HepG2 (cell line): ENCODE measurements around the gene ABHD15. TPM values are rescaled to one million over a fixed set of nuclear protein-coding genes. Genes with fewer than 3 reads are reported as not detected.

Source experiments
- ARNT2 ChIP-seq: sonication (generic); formaldehyde crosslinking; IDR thresholded peaks from 2 replicates; pipeline ENCODE4 v1.8.0; 2022; ENCODE audit warnings: mild to moderate bottlenecking, low read depth, missing genetic modification reagents, moderate library complexity
- ASH2L ChIP-seq: fragments of 300-600, 200-600 bp; sonication (generic); IDR thresholded peaks from 2 replicates; pipeline ENCODE4 v1.7.0; 2017; ENCODE audit warnings: low read depth, mild to moderate bottlenecking, moderate library complexity, mixed read lengths, low read length; ENCODE audit not compliant: insufficient read length
- CAMTA2 ChIP-seq: sonication (generic); formaldehyde crosslinking; IDR thresholded peaks from 2 replicates; pipeline ENCODE4 v1.4.0; 2020; ENCODE audit warnings: mild to moderate bottlenecking, missing genetic modification reagents, borderline replicate concordance
- GABPB1 ChIP-seq: IDR thresholded peaks from 2 replicates; pipeline ENCODE4 v1.6.1; 2016; ENCODE audit warnings: mild to moderate bottlenecking, missing genetic modification reagents, moderate library complexity, missing compliant biosample characterization
- KMT2A ChIP-seq: sonication (generic); formaldehyde crosslinking; IDR thresholded peaks from 2 replicates; pipeline ENCODE4 v1.4.0; 2020; ENCODE audit warnings: missing genetic modification reagents
- LCORL ChIP-seq, 2 experiments: fragments of 450-650 bp in 1 of 2; sonication (generic) in 1 of 2; formaldehyde crosslinking in 1 of 2; IDR thresholded peaks; 2 replicates each; pipeline versions ENCODE4 v1.5.0 to v1.6.1; 2017 to 2020; ENCODE audit warnings: antibody characterized with exemption in 1 of 2, missing genetic modification reagents in 1 of 2
- MEIS2 ChIP-seq: sonication (generic); formaldehyde crosslinking; IDR thresholded peaks from 2 replicates; pipeline ENCODE4 v1.9.0; 2021; ENCODE audit warnings: mild to moderate bottlenecking, missing genetic modification reagents
- MTERF4 ChIP-seq: sonication (generic); formaldehyde crosslinking; IDR thresholded peaks from 2 replicates; pipeline ENCODE4 v1.8.0; 2023; ENCODE audit warnings: mild to moderate bottlenecking, missing genetic modification reagents
- MYPOP ChIP-seq: sonication (generic); formaldehyde crosslinking; IDR thresholded peaks from 2 replicates; pipeline ENCODE4 v1.8.1; 2023; ENCODE audit warnings: mild to moderate bottlenecking, moderate library complexity, missing genetic modification reagents
- REST ChIP-seq, 2 experiments: IDR thresholded peaks; 2 replicates each; pipeline ENCODE4 v1.6.1; 2011 to 2012; ENCODE audit warnings: low read length in 2 of 2, borderline replicate concordance in 1 of 2, low read depth in 1 of 2, mild to moderate bottlenecking in 1 of 2, moderate library complexity in 1 of 2
- STAG1 ChIP-seq: sonication (generic); formaldehyde crosslinking; IDR thresholded peaks from 2 replicates; pipeline ENCODE4 v1.4.0; 2020; ENCODE audit warnings: missing genetic modification reagents
- TARDBP ChIP-seq: sonication (generic); formaldehyde crosslinking; IDR thresholded peaks from 2 replicates; pipeline ENCODE4 v1.8.0; 2022; ENCODE audit warnings: mild to moderate bottlenecking, missing genetic modification reagents
- TP53 ChIP-seq: sonication (generic); formaldehyde crosslinking; conservative IDR thresholded peaks from 2 replicates; pipeline ENCODE4 v1.4.0; 2020; ENCODE audit warnings: missing genetic modification reagents
- ZFX ChIP-seq: sonication (generic); formaldehyde crosslinking; IDR thresholded peaks from 2 replicates; pipeline ENCODE4 v1.4.0; 2020; ENCODE audit warnings: mild to moderate bottlenecking, low read depth, missing genetic modification reagents, moderate library complexity
- ZNF276 ChIP-seq: sonication (generic); formaldehyde crosslinking; IDR thresholded peaks from 2 replicates; pipeline ENCODE4 v1.4.0; 2020; ENCODE audit warnings: mild to moderate bottlenecking, low read depth, missing genetic modification reagents
- ZNF350 ChIP-seq: sonication (generic); formaldehyde crosslinking; IDR thresholded peaks from 2 replicates; pipeline ENCODE4 v1.4.0; 2020; ENCODE audit warnings: mild to moderate bottlenecking, low read depth, missing genetic modification reagents, borderline replicate concordance
- ZNF567 ChIP-seq: sonication (generic); formaldehyde crosslinking; IDR thresholded peaks from 2 replicates; pipeline ENCODE4 v1.8.1; 2023; ENCODE audit warnings: mild to moderate bottlenecking, missing genetic modification reagents, borderline replicate concordance
- ZNF724P ChIP-seq: sonication (generic); formaldehyde crosslinking; IDR thresholded peaks from 2 replicates; pipeline ENCODE4 v1.8.0; 2022; ENCODE audit warnings: missing genetic modification reagents, borderline replicate concordance
- ZSCAN31 ChIP-seq: sonication (generic); formaldehyde crosslinking; IDR thresholded peaks from 2 replicates; pipeline ENCODE4 v1.5.0; 2020; ENCODE audit warnings: low read depth, mild to moderate bottlenecking, missing genetic modification reagents
- polyA plus RNA-seq, 8 experiments: library from polyadenylated mRNA; depleted of rRNA in 3 of 8; stranded (reverse) in 7 of 8; unstranded in 1 of 8; fragments of >200 nt; fragmentation: Illumina TruSeq in 4 of 8; extraction: Trizol in 4 of 8; gene quantifications; 2 replicates each; pipeline versions ENCODE4 v1.2.1 to v1.2.3, GENCODE V29; 2011 to 2016; ENCODE audit warnings: low read depth in 4 of 8, missing spikeins in 1 of 8, mixed read lengths in 1 of 8; ENCODE audit not compliant: insufficient read depth in 1 of 8
- total RNA-seq, 5 experiments: library from RNA; depleted of rRNA; stranded (reverse); fragments of >200 nt; fragmentation: Illumina TruSeq; extraction: Trizol; gene quantifications; 2 replicates each; pipeline ENCODE4 v1.2.3, GENCODE V29; 2016; ENCODE audit warnings: low read depth in 1 of 5

ABHD15 gene
- total and polyA plus RNA-seq, 2 of the 13 experiments (the other 11 are each of a cell fraction or from before 2014, with no cell fraction given), result 2.4 to 7.7 TPM

- TF ChIP-seq MTERF4 (CRISPR knock-in tag) (0 out of 2 replicates have a peak, but pooled peaks have one; percentile 71), ZNF724P (0 out of 2 replicates have a peak, but pooled peaks have one; percentile 3), ASH2L (peak; percentile 9), REST (IDR thresholded peaks at IDR 0.05; ENCODE audit: borderline replicate concordance in 1 of 2, low read depth in 1 of 2, low read length in 2 of 2) (no peak), MYPOP (CRISPR knock-in tag) (peak; percentile 55; the same call in 1 of the 2 replicates), ZNF567 (CRISPR knock-in tag) (0 out of 2 replicates have a peak, but pooled peaks have one; percentile 43), ZFX (CRISPR knock-in tag) (peak; percentile 71), TP53 (CRISPR knock-in tag) (no peak), STAG1 (CRISPR knock-in tag) (peak; percentile 27), CAMTA2 (0 out of 2 replicates have a peak, but pooled peaks have one; percentile 63), ZNF276 (no peak; the same call in 1 of the 2 replicates), ZNF350 (peak; percentile 61), ARNT2 (CRISPR knock-in tag) (peak; percentile 58; the same call in 1 of the 2 replicates), KMT2A (CRISPR knock-in tag) (peak; percentile 45; the same call in 1 of the 2 replicates), MEIS2 (CRISPR knock-in tag) (no peak), LCORL (IDR thresholded peaks at IDR 0.05) (no peak), LCORL (CRISPR knock-in tag; IDR thresholded peaks at IDR 0.05) (peak; percentile 48; the same call in 1 of the 2 replicates), TARDBP (CRISPR knock-in tag) (peak; percentile 44; the same call in 1 of the 2 replicates), GABPB1 (peak; percentile 67), ZSCAN31 (CRISPR knock-in tag) (peak; percentile 56; the same call in 1 of the 2 replicates)
Measured at GRCh38 chr17:29565643-29566472, 979 bp downstream of the ABHD15 start (continued).
